ENCODE data around the gene DARS2.
"Not testable (repeated sequence)": the region's sequence is repeated elsewhere in the genome, so short reads cannot be mapped to it uniquely, and the experiment has no call there.

DARS2 gene

DNA sequence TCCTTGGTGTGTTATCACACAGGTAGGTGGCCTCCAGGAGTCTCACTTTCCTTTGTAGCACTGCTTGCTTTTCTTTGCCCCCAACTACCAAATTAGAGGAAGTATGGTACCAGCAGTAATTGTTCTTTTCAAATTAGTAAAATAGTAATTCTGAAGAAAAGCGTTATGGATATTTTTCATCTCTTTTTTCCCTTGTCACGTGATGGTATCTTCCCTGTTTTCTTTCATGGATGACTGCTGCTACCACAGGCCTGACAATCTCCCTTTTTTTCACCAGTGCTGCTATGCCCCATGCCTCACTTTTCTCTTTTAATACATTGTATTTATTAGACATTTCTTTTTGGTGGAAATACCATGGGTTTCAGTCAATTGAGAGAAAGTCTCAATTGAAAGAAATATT lies 47.0 kb downstream of the DARS2 start:
- TF ChIP-seq POLR2AphosphoS5 (IDR thresholded peaks at IDR 0.05; ENCODE audit: low read depth, low read length), result no peak
- TF ChIP-seq PAX5 (IDR thresholded peaks at IDR 0.05; ENCODE audit: insufficient read depth, low read length, severe bottlenecking), result no peak
- DNase-seq (ENCODE audit: insufficient read length, low spot score) (no peak), FAIRE-seq (no peak)

DNA sequence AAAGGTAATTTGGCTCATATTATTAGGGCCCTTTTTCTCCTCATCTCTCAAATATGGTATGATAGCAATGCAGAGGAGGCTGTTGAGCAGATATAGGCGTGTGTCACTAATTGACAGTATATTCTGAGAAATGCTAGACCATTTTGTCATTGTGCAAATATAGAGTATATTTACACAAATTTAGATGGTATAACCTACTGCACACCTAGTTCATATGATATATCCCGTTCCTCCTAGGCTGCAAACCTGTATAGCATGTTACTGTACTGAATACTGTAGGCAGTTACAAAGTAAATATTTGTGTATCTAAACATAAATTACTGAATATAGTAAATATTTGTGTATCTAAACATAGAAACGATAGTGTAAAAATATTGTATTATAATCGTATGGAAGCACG lies 52.3 kb downstream of the DARS2 start:
- no peak for FAIRE-seq
- no peak for DNase-seq (ENCODE audit: insufficient read length, low spot score)
- TF ChIP-seq SPI1 (IDR thresholded peaks at IDR 0.05; ENCODE audit: low read depth, low read length), result no peak
- TF ChIP-seq TAF1 (IDR thresholded peaks at IDR 0.05; ENCODE audit: low read depth, low read length), result no peak
- no peak for TF ChIP-seq POLR2AphosphoS5 (IDR thresholded peaks at IDR 0.05; ENCODE audit: low read depth, low read length)
- no peak for TF ChIP-seq POLR2A (IDR thresholded peaks at IDR 0.05; ENCODE audit: low read depth, low read length)
- TF ChIP-seq POU2F2 (IDR thresholded peaks at IDR 0.05; ENCODE audit: low read depth, low read length), result no peak
- no peak for TF ChIP-seq PAX5 (IDR thresholded peaks at IDR 0.05; ENCODE audit: insufficient read depth, low read length, severe bottlenecking)

DNA sequence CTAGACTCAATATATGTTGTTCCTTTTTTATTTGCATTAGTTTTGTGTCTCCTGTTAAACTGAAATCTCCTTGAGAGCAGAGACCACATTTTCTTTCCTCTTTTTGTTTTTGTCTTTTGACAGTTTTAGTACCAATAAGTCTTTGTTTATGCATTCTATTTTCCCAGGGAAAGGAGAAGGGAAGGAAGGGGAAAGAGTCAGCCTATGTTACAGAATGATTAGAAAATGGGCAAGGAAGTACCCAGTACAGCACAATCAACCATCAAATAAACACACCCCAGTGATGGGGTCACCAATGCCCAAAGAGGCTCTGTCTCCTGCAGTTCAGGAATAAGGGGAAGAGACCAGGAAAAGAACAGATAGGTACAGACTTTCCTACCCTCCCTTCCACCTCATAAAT lies 53.8 kb downstream of the DARS2 start:
- no peak for DNase-seq (ENCODE audit: insufficient read length, low spot score)
- no peak for FAIRE-seq
- TF ChIP-seq PAX5 (IDR thresholded peaks at IDR 0.05; ENCODE audit: insufficient read depth, low read length, severe bottlenecking) (no peak), TAF1 (IDR thresholded peaks at IDR 0.05; ENCODE audit: low read depth, low read length) (no peak), POLR2A (IDR thresholded peaks at IDR 0.05; ENCODE audit: low read depth, low read length) (no peak), POLR2AphosphoS5 (IDR thresholded peaks at IDR 0.05; ENCODE audit: low read depth, low read length) (no peak), POU2F2 (IDR thresholded peaks at IDR 0.05; ENCODE audit: low read depth, low read length) (no peak), SPI1 (IDR thresholded peaks at IDR 0.05; ENCODE audit: low read depth, low read length) (no peak)

DNA sequence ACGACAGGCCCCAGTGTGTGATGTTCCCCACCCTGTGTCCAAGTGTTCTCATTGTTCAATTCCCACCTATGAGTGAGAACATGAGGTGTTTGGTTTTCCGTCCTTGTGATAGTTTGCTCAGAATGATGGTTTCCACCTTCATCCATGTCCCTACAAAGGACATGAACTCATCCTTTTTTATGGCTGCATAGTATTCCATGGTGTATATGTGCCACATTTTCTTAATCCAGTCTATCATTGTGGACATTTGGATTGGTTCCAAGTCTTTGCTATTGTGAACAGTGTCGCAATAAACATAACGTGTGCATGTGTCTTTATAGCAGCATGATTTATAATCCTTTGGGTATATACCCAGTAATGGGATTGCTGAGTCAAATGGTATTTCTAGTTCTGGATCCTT lies 56.6 kb downstream of the DARS2 start:
- not testable (repeated sequence) for FAIRE-seq

DNA sequence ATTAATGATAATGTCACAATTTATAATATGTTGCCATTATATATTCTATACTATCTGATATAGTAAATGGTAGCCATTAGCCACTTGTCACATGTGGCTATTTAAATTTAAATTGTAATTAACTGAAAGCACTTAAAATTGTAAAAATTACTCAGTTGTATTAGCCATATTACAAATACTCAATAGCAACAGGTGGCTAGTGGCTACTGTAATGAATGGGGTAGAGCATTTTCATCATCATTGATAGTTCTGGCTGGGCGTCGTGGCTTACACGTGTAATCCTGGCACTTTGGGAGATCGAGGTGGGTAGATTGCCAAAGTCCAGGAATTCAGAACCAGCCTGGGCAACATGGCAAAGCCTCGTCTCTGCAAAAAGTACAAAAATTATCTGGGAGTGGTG lies 60.2 kb downstream of the DARS2 start:
- DNase-seq (ENCODE audit: insufficient read length, low spot score) (no peak), FAIRE-seq (no peak)
- TF ChIP-seq SPI1 (IDR thresholded peaks at IDR 0.05; ENCODE audit: low read depth, low read length), result no peak
- TF ChIP-seq PAX5 (IDR thresholded peaks at IDR 0.05; ENCODE audit: insufficient read depth, low read length, severe bottlenecking), result no peak
- TF ChIP-seq POU2F2 (IDR thresholded peaks at IDR 0.05; ENCODE audit: low read depth, low read length), result no peak
- no peak for TF ChIP-seq TAF1 (IDR thresholded peaks at IDR 0.05; ENCODE audit: low read depth, low read length)
- TF ChIP-seq POLR2A (IDR thresholded peaks at IDR 0.05; ENCODE audit: low read depth, low read length), result no peak
- TF ChIP-seq POLR2AphosphoS5 (IDR thresholded peaks at IDR 0.05; ENCODE audit: low read depth, low read length), result no peak

More for the DNA sequence above, 56.6 kb downstream of the DARS2 start:
- not testable (repeated sequence) for DNase-seq (ENCODE audit: insufficient read length, low spot score)

DNA sequence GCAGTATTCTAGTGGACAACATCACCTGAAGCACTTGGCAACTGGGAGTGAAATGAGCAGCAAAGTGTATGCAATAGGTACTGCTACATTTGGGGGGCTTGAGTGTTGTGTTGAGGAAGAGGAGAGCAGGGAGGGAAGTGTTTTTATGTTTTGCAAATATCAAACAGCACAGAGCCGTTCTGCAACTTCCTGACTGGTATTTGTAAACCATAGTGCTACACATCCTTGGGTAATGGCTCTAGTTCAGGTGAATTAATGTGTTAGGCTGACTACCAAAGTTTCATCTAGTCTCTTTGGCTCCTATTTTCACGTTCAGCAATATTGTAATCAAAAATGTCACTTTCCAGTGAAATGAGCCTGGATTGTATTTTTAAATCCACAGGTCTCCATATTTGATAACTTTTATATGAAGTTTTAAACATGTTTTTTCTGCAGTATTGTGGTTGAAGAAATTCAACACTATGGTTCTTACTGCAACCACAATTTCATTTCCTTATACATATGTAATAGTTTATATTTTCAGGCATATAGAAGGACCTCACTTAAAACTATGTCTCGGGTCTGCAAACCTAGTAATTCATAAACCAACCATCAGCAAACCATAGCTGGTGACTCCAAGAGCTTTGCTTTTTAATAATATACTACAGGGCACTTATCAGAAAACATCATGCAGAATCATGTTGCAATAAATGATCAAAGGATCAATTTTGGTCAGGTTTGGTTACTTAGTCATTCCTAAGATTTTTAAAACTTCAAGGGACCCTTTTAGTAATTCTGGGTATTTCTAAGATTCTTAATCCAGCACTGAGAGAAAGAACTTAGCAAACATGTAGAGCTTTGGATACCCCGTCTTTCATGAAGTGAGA lies 62.5 kb downstream of the DARS2 start:
- DNase-seq (ENCODE audit: insufficient read length, low spot score) (no peak), FAIRE-seq (no peak)
- TF ChIP-seq PAX5 (IDR thresholded peaks at IDR 0.05; ENCODE audit: insufficient read depth, low read length, severe bottlenecking), result no peak
- no peak for TF ChIP-seq TAF1 (IDR thresholded peaks at IDR 0.05; ENCODE audit: low read depth, low read length)
- TF ChIP-seq POLR2A (IDR thresholded peaks at IDR 0.05; ENCODE audit: low read depth, low read length), result no peak
- no peak for TF ChIP-seq SPI1 (IDR thresholded peaks at IDR 0.05; ENCODE audit: low read depth, low read length)
- no peak for TF ChIP-seq POLR2AphosphoS5 (IDR thresholded peaks at IDR 0.05; ENCODE audit: low read depth, low read length)
- TF ChIP-seq POU2F2 (IDR thresholded peaks at IDR 0.05; ENCODE audit: low read depth, low read length), result no peak

- TF ChIP-seq TAF1 (IDR thresholded peaks at IDR 0.05; ENCODE audit: low read depth, low read length) (no peak), POLR2A (IDR thresholded peaks at IDR 0.05; ENCODE audit: low read depth, low read length) (no peak), SPI1 (IDR thresholded peaks at IDR 0.05; ENCODE audit: low read depth, low read length) (no peak), POU2F2 (IDR thresholded peaks at IDR 0.05; ENCODE audit: low read depth, low read length) (no peak), PAX5 (IDR thresholded peaks at IDR 0.05; ENCODE audit: insufficient read depth, low read length, severe bottlenecking) (no peak), POLR2AphosphoS5 (IDR thresholded peaks at IDR 0.05; ENCODE audit: low read depth, low read length) (no peak)
- no peak for DNase-seq (ENCODE audit: insufficient read length, low spot score)
- FAIRE-seq, result no peak
These were observed 63.2 kb downstream of the DARS2 start for GRCh38 chr1:173887627-173888026.

GRCh38 chr1:173888749-173889148 lies 64.3 kb downstream of the DARS2 start:
- TF ChIP-seq POLR2A (IDR thresholded peaks at IDR 0.05; ENCODE audit: low read depth, low read length) (no peak), TAF1 (IDR thresholded peaks at IDR 0.05; ENCODE audit: low read depth, low read length) (no peak), SPI1 (IDR thresholded peaks at IDR 0.05; ENCODE audit: low read depth, low read length) (no peak), POLR2AphosphoS5 (IDR thresholded peaks at IDR 0.05; ENCODE audit: low read depth, low read length) (no peak), PAX5 (IDR thresholded peaks at IDR 0.05; ENCODE audit: insufficient read depth, low read length, severe bottlenecking) (no peak), POU2F2 (IDR thresholded peaks at IDR 0.05; ENCODE audit: low read depth, low read length) (no peak)
- FAIRE-seq, result no peak
- DNase-seq (ENCODE audit: insufficient read length, low spot score), result no peak

DNA sequence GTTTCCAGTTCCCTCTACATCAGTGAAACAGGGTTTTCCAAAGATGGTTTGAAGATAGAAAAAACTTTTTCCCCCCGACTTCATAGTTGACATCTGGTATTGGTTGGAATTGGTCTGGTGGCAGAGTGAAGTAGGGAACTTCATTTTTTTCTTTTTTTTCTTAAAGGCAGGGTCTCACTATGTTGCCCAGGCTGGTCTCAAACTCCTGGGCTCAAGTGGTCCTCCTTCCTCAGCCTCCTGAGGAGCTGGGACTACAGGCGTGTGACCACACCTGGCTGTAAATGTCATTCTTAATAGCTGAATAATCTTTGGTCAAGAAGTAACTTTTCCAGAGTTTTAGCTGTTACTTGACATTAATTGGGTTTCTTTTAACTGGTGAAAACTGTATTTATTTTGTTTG lies 65.4 kb downstream of the DARS2 start:
- TF ChIP-seq POU2F2 (IDR thresholded peaks at IDR 0.05; ENCODE audit: low read depth, low read length), result no peak
- no peak for TF ChIP-seq POLR2A (IDR thresholded peaks at IDR 0.05; ENCODE audit: low read depth, low read length)
- no peak for TF ChIP-seq SPI1 (IDR thresholded peaks at IDR 0.05; ENCODE audit: low read depth, low read length)
- no peak for TF ChIP-seq TAF1 (IDR thresholded peaks at IDR 0.05; ENCODE audit: low read depth, low read length)
- no peak for TF ChIP-seq POLR2AphosphoS5 (IDR thresholded peaks at IDR 0.05; ENCODE audit: low read depth, low read length)
- TF ChIP-seq PAX5 (IDR thresholded peaks at IDR 0.05; ENCODE audit: insufficient read depth, low read length, severe bottlenecking), result no peak
- FAIRE-seq (no peak), DNase-seq (ENCODE audit: insufficient read length, low spot score) (no peak)

DNA sequence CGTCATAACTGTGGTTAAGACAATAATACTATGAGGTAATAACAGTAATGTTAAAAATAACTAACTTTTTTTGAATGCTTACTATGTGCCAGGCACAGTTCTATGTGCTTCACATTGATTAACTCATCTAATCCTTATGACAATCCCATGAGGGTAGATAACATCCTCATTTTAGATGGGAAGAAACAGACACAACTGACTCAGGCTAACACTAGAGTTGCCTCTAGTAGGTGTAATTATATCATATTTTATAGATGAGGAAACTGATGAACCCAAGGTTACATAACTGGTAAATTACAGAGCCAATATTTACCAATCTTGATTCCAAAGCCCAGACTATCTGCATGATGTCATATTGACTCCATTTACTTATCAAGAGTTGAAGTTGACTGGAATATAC lies 69.1 kb downstream of the DARS2 start:
- DNase-seq (ENCODE audit: insufficient read length, low spot score), result no peak
- TF ChIP-seq PAX5 (IDR thresholded peaks at IDR 0.05; ENCODE audit: insufficient read depth, low read length, severe bottlenecking) (no peak), POLR2AphosphoS5 (IDR thresholded peaks at IDR 0.05; ENCODE audit: low read depth, low read length) (no peak)
- FAIRE-seq, result no peak

Measured in GM12891 (cell line).